Peyer's patch (tissue), 4 donors: ENCODE measurements around the gene GNB2.

Experiments
- CTCF ChIP-seq, 6 experiments: fragments of 450-650 bp in 4 of 6; fragments of 200-600 bp in 2 of 6; sonication (generic) in 1 of 6; IDR thresholded peaks; one replicate each; pipeline ENCODE4 v1.5.1; 2017 to 2019; ENCODE audit warnings: antibody characterized with exemption in 6 of 6, mild to moderate bottlenecking in 3 of 6, moderate library complexity in 1 of 6
- POLR2A ChIP-seq, 2 donors: fragments of 450-650 bp; IDR thresholded peaks; one replicate each; pipeline ENCODE4 v1.5.1; 2017; ENCODE audit warnings: antibody characterized with exemption in 2 of 2, mild to moderate bottlenecking in 2 of 2, moderate library complexity in 2 of 2

DNA sequence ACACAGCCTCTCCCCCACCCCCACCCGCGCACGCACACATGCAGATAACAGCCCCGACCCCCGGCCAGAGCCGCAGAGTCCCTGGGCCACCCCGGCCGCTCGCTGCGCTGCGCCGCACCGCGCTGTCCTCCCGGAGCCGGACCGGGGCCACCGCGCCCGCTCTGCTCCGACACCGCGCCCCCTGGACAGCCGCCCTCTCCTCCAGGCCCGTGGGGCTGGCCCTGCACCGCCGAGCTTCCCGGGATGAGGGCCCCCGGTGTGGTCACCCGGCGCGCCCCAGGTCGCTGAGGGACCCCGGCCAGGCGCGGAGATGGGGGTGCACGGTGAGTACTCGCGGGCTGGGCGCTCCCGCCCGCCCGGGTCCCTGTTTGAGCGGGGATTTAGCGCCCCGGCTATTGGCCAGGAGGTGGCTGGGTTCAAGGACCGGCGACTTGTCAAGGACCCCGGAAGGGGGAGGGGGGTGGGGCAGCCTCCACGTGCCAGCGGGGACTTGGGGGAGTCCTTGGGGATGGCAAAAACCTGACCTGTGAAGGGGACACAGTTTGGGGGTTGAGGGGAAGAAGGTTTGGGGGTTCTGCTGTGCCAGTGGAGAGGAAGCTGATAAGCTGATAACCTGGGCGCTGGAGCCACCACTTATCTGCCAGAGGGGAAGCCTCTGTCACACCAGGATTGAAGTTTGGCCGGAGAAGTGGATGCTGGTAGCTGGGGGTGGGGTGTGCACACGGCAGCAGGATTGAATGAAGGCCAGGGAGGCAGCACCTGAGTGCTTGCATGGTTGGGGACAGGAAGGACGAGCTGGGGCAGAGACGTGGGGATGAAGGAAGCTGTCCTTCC is 47.3 kb downstream of the GNB2 start:
- TF ChIP-seq CTCF (IDR thresholded peaks at IDR 0.05) (no peak), POLR2A (IDR thresholded peaks at IDR 0.05) (no peak)
